Stimulated activated naive CD8-positive, alpha-beta T cell treated with anti-CD3 and anti-CD28 coated beads, Interleukin-15, Interleukin-2, amounts not matched to agents 100 ng/mL and 50 ng/mL, for 24 hours (primary cell): ENCODE results near the gene SNRPD1.
"Not testable (repeated sequence)": the region's sequence is repeated elsewhere in the genome, so short reads cannot be mapped to it uniquely, and the experiment has no call there.

ENCODE experiments used
- H3K27ac Mint-ChIP-seq: one replicate; pipeline ENCODE4 v1.8.0; 2021; ENCODE audit warnings: mild to moderate bottlenecking, mixed read lengths
- H3K27me3 Mint-ChIP-seq: one replicate; pipeline ENCODE4 v1.8.0; 2021; ENCODE audit warnings: mixed read lengths
- H3K36me3 Mint-ChIP-seq: one replicate; pipeline ENCODE4 v1.8.0; 2021; ENCODE audit warnings: low read depth, mixed read lengths
- H3K4me1 Mint-ChIP-seq: one replicate; pipeline ENCODE4 v1.8.0; 2021; ENCODE audit warnings: low read depth, mixed read lengths
- H3K4me3 Mint-ChIP-seq: one replicate; pipeline ENCODE4 v1.8.0; 2021; ENCODE audit warnings: mild to moderate bottlenecking, mixed read lengths
- H3K9me3 Mint-ChIP-seq: one replicate; pipeline ENCODE4 v1.8.0; 2021; ENCODE audit warnings: mixed read lengths

SNRPD1 gene

DNA sequence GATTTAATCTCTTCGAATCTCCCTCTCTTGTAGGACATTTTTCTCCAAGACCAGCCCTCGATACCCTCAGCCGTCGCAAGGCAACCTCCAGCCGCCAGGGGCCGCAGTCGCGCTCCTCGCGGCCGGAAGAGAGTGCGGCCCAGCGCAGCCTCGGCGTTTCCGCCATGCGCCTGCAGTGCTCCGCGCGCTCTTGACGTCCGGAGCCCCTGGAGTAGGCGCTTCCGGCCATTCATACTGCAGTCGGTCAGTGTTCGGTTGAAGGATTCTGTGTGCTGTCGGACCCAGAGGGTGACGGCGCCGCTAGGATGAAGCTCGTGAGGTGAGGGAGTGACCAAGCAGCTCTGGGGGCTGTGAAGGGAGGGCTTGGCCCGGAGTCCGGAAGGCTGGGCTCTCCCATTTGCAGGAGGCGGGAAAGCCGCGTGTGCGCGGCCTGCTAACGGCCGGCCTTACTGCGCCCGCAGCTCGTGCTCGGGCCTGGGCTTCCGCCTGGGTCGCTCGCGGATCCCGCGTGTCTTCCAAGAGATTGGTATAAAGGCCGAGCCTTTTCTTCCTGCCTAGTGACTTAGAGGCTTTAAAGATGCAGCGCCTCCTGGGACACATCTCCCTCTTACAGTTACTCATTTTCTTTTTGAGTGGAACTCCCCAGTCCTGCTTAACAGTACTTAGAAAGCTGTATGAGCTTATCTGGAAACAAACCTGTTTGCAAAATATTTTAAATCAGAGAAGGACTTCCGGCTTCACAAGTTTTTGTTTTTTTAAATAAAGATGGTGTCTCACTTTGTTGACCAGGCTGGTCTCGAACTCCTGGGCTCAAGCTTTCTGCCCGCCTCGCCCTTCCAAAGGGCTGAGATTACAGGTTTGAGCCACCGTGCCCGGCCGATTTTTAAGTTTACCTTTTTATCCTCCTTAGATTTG, at the start of gene SNRPD1:
SNRPD1 (plus strand) TSS at position 190 of the 915 bp plus-strand sequence; CDS start at position 306, 116 bp downstream.
- H3K27ac Mint-ChIP-seq: peak within 1 kb of the TSS; percentile 98
- no peaks in the 10 kb centered on the region for H3K27me3 Mint-ChIP-seq
- peaks cover 41% of the 10 kb centered on the region for H3K4me1 Mint-ChIP-seq
- peaks cover 41% of the 10 kb centered on the region for H3K36me3 Mint-ChIP-seq
- H3K4me3 Mint-ChIP-seq: peak within 1 kb of the TSS; percentile 95
- no peaks in the 10 kb centered on the region for H3K9me3 Mint-ChIP-seq

DNA sequence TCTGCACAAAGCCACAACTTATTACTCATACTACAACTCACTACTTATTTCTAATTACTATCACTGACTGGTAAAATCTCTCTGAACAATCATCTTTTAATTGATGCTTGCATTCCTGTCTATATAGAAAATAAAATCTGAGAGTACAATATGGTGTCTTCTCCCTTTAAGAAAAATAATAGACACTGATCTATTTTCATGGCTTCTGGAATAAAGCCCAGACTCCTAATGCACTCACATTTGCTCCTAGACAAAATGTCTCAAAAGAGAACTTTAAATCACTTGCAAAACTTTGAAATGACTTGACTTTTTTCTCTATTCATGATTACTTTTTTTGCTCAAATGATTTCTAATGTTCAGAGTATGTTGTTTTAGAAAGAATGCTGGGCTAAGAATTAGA, 40.3 kb upstream of the SNRPD1 start:
- no peaks in the 10 kb centered on the region for H3K9me3 Mint-ChIP-seq
- peaks cover 74% of the 10 kb centered on the region for H3K36me3 Mint-ChIP-seq
- peaks cover 3% of the 10 kb centered on the region for H3K4me1 Mint-ChIP-seq
- H3K27me3 Mint-ChIP-seq: no peaks in the 10 kb centered on the region
- no peak overlapping the region for H3K27ac Mint-ChIP-seq
- no peak overlapping the region for H3K4me3 Mint-ChIP-seq

DNA sequence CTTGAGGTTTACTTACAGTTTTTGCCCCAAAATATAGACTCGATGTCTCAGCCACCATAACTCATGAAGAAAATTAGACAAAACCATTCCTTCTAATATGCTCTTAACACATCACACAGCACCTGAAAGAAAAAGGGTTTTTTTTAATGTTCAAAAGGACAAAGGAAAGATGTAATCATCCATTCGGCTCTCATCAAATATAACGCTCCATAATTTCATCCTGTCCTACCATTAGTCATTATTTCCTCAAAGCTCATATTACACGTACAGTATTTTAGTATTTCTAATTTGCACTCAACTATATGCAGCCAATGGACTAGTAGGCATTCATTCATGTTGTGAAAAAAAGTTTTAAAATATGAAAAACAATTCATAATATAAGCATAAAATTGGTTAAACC, 36.5 kb upstream of the SNRPD1 start:
- Mint-ChIP-seq H3K27ac (no peak overlapping the region), H3K9me3 (no peaks in the 10 kb centered on the region), H3K27me3 (no peaks in the 10 kb centered on the region), H3K4me3 (no peak overlapping the region), H3K4me1 (peaks cover 10% of the 10 kb centered on the region), H3K36me3 (peaks cover 69% of the 10 kb centered on the region)

DNA sequence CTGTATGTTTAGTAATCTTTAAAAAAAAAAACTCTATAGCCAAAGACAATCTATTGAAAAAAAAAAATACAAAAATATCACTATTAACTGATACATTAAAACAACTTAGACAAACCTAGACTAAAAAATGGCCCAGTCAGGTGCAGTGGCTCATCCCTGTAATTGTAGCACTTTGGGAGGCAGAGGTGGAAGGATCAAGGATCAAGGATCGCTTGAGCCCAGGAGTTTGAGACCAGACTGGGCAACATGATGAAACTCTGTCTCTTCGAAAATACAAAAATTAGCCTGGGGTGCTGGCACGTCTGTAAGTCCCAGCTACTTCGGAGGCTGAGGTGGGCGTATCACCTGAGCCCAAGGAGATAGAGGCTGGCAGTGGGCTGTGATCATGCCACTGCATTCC, 27.7 kb upstream of the SNRPD1 start:
- H3K4me3 Mint-ChIP-seq: no peak overlapping the region
- H3K9me3 Mint-ChIP-seq: no peaks in the 10 kb centered on the region
- no peaks in the 10 kb centered on the region for H3K27me3 Mint-ChIP-seq
- peaks cover 18% of the 10 kb centered on the region for H3K4me1 Mint-ChIP-seq
- H3K27ac Mint-ChIP-seq: no peak overlapping the region
- peaks cover 21% of the 10 kb centered on the region for H3K36me3 Mint-ChIP-seq

DNA sequence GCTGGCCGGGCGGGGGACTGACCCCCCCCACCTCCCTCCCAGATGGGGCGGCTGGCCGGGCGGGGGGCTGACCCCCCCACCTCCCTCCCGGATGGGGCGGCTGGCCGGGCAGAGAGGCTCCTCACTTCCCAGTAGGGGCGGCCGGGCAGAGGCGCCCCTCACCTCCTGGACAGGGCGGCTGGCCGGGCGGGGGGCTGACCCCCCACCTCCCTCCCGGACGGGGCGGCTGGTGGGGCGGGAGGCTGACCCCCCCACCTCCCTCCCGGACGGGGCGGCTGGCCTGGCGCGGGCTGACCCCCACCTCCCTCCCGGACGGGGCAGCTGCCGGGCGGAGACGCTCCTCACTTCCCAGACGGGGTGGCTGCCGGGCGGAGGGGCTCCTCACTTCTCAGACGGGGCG, 19.8 kb upstream of the SNRPD1 start:
- H3K9me3 Mint-ChIP-seq, H3K4me3 Mint-ChIP-seq, H3K27me3 Mint-ChIP-seq, H3K27ac Mint-ChIP-seq: not testable (repeated sequence)
- Mint-ChIP-seq H3K4me1 (peaks cover 22% of the 10 kb centered on the region), H3K36me3 (peaks cover 28% of the 10 kb centered on the region)

GRCh38 chr18:21593540-21594257, 18.4 kb upstream of the SNRPD1 start:
- H3K27me3 Mint-ChIP-seq: no peaks in the 10 kb centered on the region
- H3K4me3 Mint-ChIP-seq: no peak overlapping the region
- H3K36me3 Mint-ChIP-seq: peaks cover 21% of the 10 kb centered on the region
- no peaks in the 10 kb centered on the region for H3K9me3 Mint-ChIP-seq
- H3K27ac Mint-ChIP-seq: no peak overlapping the region
- H3K4me1 Mint-ChIP-seq: peaks cover 33% of the 10 kb centered on the region

GRCh38 chr18:21597620-21598019, 14.5 kb upstream of the SNRPD1 start:
- Mint-ChIP-seq H3K9me3 (no peaks in the 10 kb centered on the region), H3K4me1 (peaks cover 50% of the 10 kb centered on the region), H3K27me3 (no peaks in the 10 kb centered on the region), H3K4me3 (peak overlapping the region; percentile 15), H3K36me3 (peaks cover 10% of the 10 kb centered on the region), H3K27ac (peak overlapping the region; percentile 14)

GRCh38 chr18:21598726-21599584, 13.2 kb upstream of the SNRPD1 start:
- H3K27me3 Mint-ChIP-seq: no peaks in the 10 kb centered on the region

GRCh38 chr18:21599585-21600525, 12.3 kb upstream of the SNRPD1 start:
- Mint-ChIP-seq H3K27me3 (no peaks in the 10 kb centered on the region), H3K27ac (peak overlapping the region; percentile 96), H3K36me3 (peaks cover 4% of the 10 kb centered on the region), H3K4me3 (peak overlapping the region; percentile 95), H3K4me1 (peaks cover 46% of the 10 kb centered on the region), H3K9me3 (no peaks in the 10 kb centered on the region)

More at GRCh38 chr18:21598726-21599584, 13.2 kb upstream of the SNRPD1 start:
- no peaks in the 10 kb centered on the region for H3K9me3 Mint-ChIP-seq
- H3K27ac Mint-ChIP-seq: peak overlapping the region; percentile 96
- peaks cover 7% of the 10 kb centered on the region for H3K36me3 Mint-ChIP-seq
- H3K4me1 Mint-ChIP-seq: peaks cover 48% of the 10 kb centered on the region
- peak overlapping the region; percentile 95 for H3K4me3 Mint-ChIP-seq

GRCh38 chr18:21600526-21601410, 11.3 kb upstream of the SNRPD1 start, which contains the start of gene ESCO1:
TSS of gene ESCO1 (minus strand) at chr18:21600704. CDS start at chr18:21574843, 25,861 bp downstream.
- Mint-ChIP-seq H3K4me3 (peak within 1 kb of the TSS; percentile 95), H3K4me1 (peaks cover 48% of the 10 kb centered on the region)

DNA sequence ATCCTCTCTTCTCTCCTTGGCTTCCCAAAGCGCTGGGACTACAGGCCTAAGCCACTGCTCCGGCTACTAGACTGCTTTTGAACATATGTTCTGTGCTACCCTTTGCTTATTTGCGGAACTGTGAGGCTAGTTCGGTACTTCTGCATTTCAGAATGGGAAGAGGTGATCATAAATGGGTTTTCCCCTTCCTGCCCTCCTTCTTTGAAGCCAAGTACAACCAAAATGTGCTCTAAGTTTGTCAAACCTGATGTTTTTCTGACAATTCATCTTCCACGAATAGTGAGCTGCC, 9.9 kb upstream of the SNRPD1 start:
- peaks cover 42% of the 10 kb centered on the region for H3K4me1 Mint-ChIP-seq
- H3K27me3 Mint-ChIP-seq: no peaks in the 10 kb centered on the region
- peak overlapping the region; percentile 52 for H3K27ac Mint-ChIP-seq
- H3K9me3 Mint-ChIP-seq: no peaks in the 10 kb centered on the region
- no peak overlapping the region for H3K4me3 Mint-ChIP-seq
- peaks cover 4% of the 10 kb centered on the region for H3K36me3 Mint-ChIP-seq

More at GRCh38 chr18:21600526-21601410, 11.3 kb upstream of the SNRPD1 start, which contains the start of gene ESCO1:
- Mint-ChIP-seq H3K9me3 (no peaks in the 10 kb centered on the region), H3K27ac (peak within 1 kb of the TSS; percentile 96), H3K27me3 (no peaks in the 10 kb centered on the region), H3K36me3 (peaks cover 4% of the 10 kb centered on the region)

GRCh38 chr18:21604671-21605070, 7.4 kb upstream of the SNRPD1 start:
- no peaks in the 10 kb centered on the region for H3K36me3 Mint-ChIP-seq
- no peaks in the 10 kb centered on the region for H3K9me3 Mint-ChIP-seq
- no peak overlapping the region for H3K4me3 Mint-ChIP-seq
- H3K27ac Mint-ChIP-seq: no peak overlapping the region
- H3K4me1 Mint-ChIP-seq: peaks cover 24% of the 10 kb centered on the region
- no peaks in the 10 kb centered on the region for H3K27me3 Mint-ChIP-seq

- Mint-ChIP-seq H3K27me3 (no peaks in the 10 kb centered on the region), H3K36me3 (no peaks in the 10 kb centered on the region), H3K27ac (no peak overlapping the region), H3K4me1 (peaks cover 22% of the 10 kb centered on the region), H3K9me3 (no peaks in the 10 kb centered on the region), H3K4me3 (no peak overlapping the region)
Observed at GRCh38 chr18:21605213-21605612, 6.9 kb upstream of the SNRPD1 start.
